Prostate gland (tissue), 2 donors: ENCODE data around the gene ITGB8. TPM values are rescaled to one million over a fixed set of nuclear protein-coding genes. Genes with fewer than 3 reads are reported as not detected.

ENCODE experiments used
- DNase-seq: peaks from one replicate; pipeline ENCODE4 v3.0.0-alpha.2; 2019; ENCODE audit warnings: low spot score
- H3K27ac ChIP-seq, 2 donors: fragments of 200-600 bp; sonication (generic); 2 replicates each; pipeline ENCODE4 v1.5.1; 2017 to 2019
- H3K27me3 ChIP-seq: fragments of 200-600 bp; sonication (generic); replicated peaks from 2 replicates; pipeline ENCODE4 v1.5.1; 2019; ENCODE audit not compliant: insufficient read depth
- H3K36me3 ChIP-seq, 2 donors: fragments of 200-600 bp; sonication (generic); 1 replicate in 1 of 2; 2 replicates in 1 of 2; pipeline versions ENCODE4 v1.5.1 to v1.8.1; 2017 to 2019
- H3K4me1 ChIP-seq: fragments of 200-600 bp; sonication (generic); replicated peaks from 2 replicates; pipeline ENCODE4 v1.5.1; 2019
- H3K4me3 ChIP-seq, 2 donors: fragments of 200-600 bp; sonication (generic); 2 replicates each; pipeline ENCODE4 v1.5.1; 2017 to 2019
- H3K9me3 ChIP-seq: fragments of 200-600 bp; sonication (generic); 2 replicates; pipeline ENCODE4 v1.5.1; 2017
- CTCF ChIP-seq, 4 experiments: fragments of 200-600 bp in 2 of 4; fragments of 450-650 bp in 2 of 4; sonication (generic) in 2 of 4; IDR thresholded peaks; 1 replicate in 3 of 4; 2 replicates in 1 of 4; pipeline ENCODE4 v1.5.1; 2016 to 2019; ENCODE audit warnings: antibody characterized with exemption in 4 of 4, mild to moderate bottlenecking in 2 of 4, moderate library complexity in 2 of 4
- POLR2A ChIP-seq: fragments of 450-650 bp; IDR thresholded peaks from one replicate; pipeline ENCODE4 v1.6.1; 2016; ENCODE audit warnings: antibody characterized with exemption, mild to moderate bottlenecking
- POLR2AphosphoS5 ChIP-seq: sonication (generic); formaldehyde crosslinking; IDR thresholded peaks from one replicate; pipeline ENCODE4 v1.6.1; 2017; ENCODE audit warnings: antibody characterized with exemption
- WGBS: methylation state at CpG from one replicate; pipeline ENCODE4 v1.1.5; 2018; 5-methylcytosine and 5-hydroxymethylcytosine counted together
- intact Hi-C: fragments of 100-400 bp; cut with DNase I; formaldehyde crosslinking; loops from one replicate; pipeline ENCODE4 v1.14.2; 2022
- total RNA-seq, 2 donors: library from RNA; depleted of rRNA; stranded (reverse); fragments of >200 nt; gene quantifications; one replicate each; pipeline ENCODE4 v1.1.0, GENCODE V29; 2016

The ITGB8 gene
- total RNA-seq, 2 donors from 2014 or later = 50.3 to 99.5 TPM

GRCh38 chr7:20393616-20394015 lies 62.9 kb downstream of the ITGB8 start:
- intact Hi-C loops = no loop called here
- TF ChIP-seq CTCF (IDR thresholded peaks at IDR 0.05) (no peak), POLR2A (no peak), POLR2AphosphoS5 (no peak)
- no peak overlapping the region for H3K4me3 ChIP-seq
- no peak for DNase-seq
- H3K36me3 ChIP-seq = no peaks in the 10 kb centered on the region
- H3K27ac ChIP-seq = no peak overlapping the region
- no peaks in the 10 kb centered on the region for H3K27me3 ChIP-seq
- 38% methylated on average over 2 of the region's 2 CpGs for WGBS
- H3K4me1 ChIP-seq = no peaks in the 10 kb centered on the region
- no peaks in the 10 kb centered on the region for H3K9me3 ChIP-seq

GRCh38 chr7:20394284-20394683 lies 63.6 kb downstream of the ITGB8 start:
- Histone ChIP-seq H3K27ac (no peak overlapping the region), H3K9me3 (no peaks in the 10 kb centered on the region), H3K4me3 (no peak overlapping the region), H3K4me1 (no peaks in the 10 kb centered on the region), H3K27me3 (no peaks in the 10 kb centered on the region), H3K36me3 (no peaks in the 10 kb centered on the region)
- intact Hi-C loops = no loop called here
- DNase-seq = no peak
- 97% methylated on average over 3 of the region's 3 CpGs for WGBS
- TF ChIP-seq CTCF (IDR thresholded peaks at IDR 0.05) (no peak), POLR2AphosphoS5 (no peak)

GRCh38 chr7:20395104-20395503 lies 64.4 kb downstream of the ITGB8 start:
- Histone ChIP-seq H3K36me3 (no peaks in the 10 kb centered on the region), H3K4me1 (no peaks in the 10 kb centered on the region), H3K4me3 (no peak overlapping the region), H3K27me3 (no peaks in the 10 kb centered on the region), H3K9me3 (no peaks in the 10 kb centered on the region), H3K27ac (no peak overlapping the region)
- no peak for DNase-seq
- WGBS = 87% methylated on average over 4 of the region's 4 CpGs
- no peak for TF ChIP-seq CTCF (IDR thresholded peaks at IDR 0.05)
- TF ChIP-seq POLR2A = no peak
- TF ChIP-seq POLR2AphosphoS5 = no peak
- intact Hi-C loops = no loop called here

GRCh38 chr7:20395511-20395910 lies 64.8 kb downstream of the ITGB8 start:
- Histone ChIP-seq H3K4me1 (no peaks in the 10 kb centered on the region), H3K9me3 (no peaks in the 10 kb centered on the region), H3K4me3 (no peak overlapping the region), H3K27me3 (no peaks in the 10 kb centered on the region), H3K27ac (no peak overlapping the region), H3K36me3 (no peaks in the 10 kb centered on the region)
- no peak for DNase-seq
- intact Hi-C loops = no loop called here
- WGBS = 74% methylated on average over 2 of the region's 2 CpGs
- TF ChIP-seq CTCF (IDR thresholded peaks at IDR 0.05) = no peak
- TF ChIP-seq POLR2A = no peak
- no peak for TF ChIP-seq POLR2AphosphoS5

GRCh38 chr7:20399521-20399920 lies 68.8 kb downstream of the ITGB8 start:
- no peak overlapping the region for H3K27ac ChIP-seq
- H3K4me3 ChIP-seq = no peak overlapping the region
- intact Hi-C loops = no loop called here
- H3K9me3 ChIP-seq = no peaks in the 10 kb centered on the region
- no peaks in the 10 kb centered on the region for H3K4me1 ChIP-seq
- no peaks in the 10 kb centered on the region for H3K27me3 ChIP-seq
- TF ChIP-seq POLR2AphosphoS5 (no peak), CTCF (IDR thresholded peaks at IDR 0.05) (no peak), POLR2A (no peak)
- DNase-seq = no peak
- 87% methylated on average over 2 of the region's 2 CpGs for WGBS
- no peaks in the 10 kb centered on the region for H3K36me3 ChIP-seq
